ENCODE results near the gene SLCO3A1. TPM values are rescaled to one million over a fixed set of nuclear protein-coding genes. Genes with fewer than 3 reads are reported as not detected.

SLCO3A1 gene
- total RNA-seq, 1 donor from 2014 or later, result not detected

DNA sequence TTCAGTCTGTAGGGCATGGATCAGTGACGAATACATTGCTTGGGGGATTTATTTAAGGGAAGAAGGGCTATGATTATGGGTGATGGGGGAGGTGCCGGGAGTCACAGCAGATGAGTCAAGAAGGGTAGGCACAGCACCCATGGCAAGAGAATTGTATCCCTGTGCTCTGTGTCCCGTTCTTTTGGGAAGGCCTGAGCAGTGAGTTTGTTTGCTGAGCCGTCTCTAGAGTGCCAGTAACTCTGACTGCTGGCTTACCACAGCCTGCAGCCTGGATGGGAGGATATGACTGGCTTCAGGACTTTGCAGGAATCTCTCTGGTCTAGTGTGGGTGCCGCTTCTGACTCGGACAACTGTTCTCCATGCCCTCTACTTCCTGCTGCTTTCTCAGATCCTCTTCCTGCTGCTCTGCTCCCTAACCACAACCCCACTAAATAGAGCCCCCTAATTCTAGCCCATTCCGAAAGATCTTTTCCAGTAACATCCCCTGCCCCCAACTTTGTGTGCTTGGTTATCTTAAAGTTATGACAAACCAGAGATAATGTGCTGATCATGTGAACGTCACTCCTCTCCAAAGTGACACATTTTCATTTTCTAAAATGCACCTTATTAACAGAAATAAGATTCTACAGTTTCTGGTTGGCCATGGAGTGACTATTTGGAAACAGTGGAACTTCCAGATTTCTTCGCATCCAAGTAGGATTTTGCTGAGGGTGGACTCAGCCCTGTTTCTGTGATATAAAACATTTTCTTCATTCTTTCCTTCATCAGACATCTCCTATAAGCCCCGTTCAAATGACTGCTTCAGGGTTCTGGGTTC is 239.0 kb downstream of the SLCO3A1 start:
- no peak for DNase-seq (ENCODE audit: low read depth)

DNA sequence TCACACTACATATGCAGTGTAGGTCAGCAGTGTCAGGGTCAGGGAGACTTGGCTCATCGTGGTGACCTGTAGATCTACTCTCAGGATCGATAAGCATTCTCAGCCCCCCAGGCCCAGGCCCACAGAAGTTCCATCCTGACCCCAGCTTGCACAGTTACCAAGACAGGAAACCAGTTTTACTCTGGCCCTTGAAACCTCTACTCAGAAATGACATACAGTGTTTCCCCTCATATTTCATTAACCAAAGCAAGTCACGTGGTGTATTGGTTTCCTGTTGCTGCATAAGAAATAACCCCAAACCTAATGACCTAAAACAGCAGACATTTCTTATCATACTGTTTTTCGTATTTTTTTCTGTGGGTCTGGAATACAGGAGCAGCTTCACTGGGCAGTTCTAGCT is 242.2 kb downstream of the SLCO3A1 start:
- DNase-seq (ENCODE audit: low read depth), result no peak

DNA sequence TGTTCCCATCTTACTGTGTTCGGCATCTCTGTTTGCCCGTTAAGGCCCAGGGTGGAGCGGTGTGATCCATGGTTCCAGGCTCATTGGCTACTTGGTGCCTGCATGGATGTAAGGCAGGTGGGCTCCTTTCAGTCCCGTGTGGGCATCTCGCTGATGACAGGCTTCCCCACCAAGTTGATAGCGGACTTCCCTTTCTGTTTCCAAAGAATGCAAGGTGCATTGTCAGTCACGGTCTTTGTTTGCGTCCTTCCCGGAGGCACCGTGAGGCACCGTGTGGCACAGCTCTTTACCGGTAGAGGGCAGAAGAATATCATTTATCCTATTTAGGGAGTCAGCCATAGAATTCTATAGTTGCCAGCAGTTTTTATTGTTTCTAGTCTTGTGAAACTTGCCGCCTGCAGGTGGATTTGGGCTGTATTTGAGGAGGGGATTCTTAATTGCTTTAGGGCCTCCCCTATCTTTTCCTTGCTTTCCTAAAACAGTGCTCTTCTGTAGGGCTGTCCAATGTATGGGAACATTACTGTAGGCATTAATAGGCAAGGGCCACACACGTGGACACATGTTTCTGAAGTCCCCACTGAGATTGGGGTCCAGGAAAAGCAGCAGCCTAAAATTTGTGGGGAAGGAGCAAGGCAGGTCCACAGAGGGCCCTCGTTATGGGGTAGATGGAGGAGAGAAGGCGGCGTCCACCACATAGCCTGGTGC is 244.1 kb downstream of the SLCO3A1 start:
- DNase-seq (ENCODE audit: low read depth), result peak; percentile 28

DNA sequence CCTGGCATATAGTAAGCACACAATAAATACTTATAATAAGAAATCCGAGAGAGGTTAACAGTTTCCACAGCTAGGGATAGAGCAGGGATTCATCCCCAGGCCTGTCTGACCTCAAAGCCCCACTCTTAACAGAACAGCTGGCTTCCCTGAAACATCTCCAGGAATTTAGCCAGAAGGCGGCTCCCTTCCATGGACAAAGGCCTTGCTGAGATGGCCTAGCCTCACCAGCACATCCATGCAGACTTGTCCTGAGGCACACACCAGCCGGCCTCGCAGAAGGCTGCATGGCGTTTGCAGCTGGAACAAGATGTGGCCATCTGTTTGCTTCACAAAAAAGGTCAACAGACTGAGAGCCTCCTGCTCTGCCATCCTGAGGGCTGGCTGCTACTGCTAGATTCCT is 245.4 kb downstream of the SLCO3A1 start:
- DNase-seq (ENCODE audit: low read depth), result peak; percentile 18

DNA sequence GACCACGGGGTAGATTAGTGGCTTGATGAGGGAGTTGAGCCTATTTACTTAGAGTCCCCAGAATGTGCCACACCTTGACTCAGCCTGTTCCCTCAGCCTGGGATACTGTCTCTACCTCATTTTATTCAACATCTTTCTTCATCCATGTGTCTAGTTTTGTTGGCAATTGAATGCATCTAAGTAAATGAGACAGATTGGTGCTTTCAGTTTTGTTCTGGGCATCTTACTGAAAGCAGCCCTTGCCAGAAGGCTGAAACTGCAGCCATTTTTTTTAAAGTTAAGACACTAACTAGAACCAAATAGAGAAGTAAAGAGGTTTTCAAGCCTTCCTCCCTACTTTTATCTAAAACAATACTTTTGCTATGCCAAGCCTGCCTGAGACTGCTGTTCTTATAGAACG is 246.8 kb downstream of the SLCO3A1 start:
- no peak for DNase-seq (ENCODE audit: low read depth)

DNA sequence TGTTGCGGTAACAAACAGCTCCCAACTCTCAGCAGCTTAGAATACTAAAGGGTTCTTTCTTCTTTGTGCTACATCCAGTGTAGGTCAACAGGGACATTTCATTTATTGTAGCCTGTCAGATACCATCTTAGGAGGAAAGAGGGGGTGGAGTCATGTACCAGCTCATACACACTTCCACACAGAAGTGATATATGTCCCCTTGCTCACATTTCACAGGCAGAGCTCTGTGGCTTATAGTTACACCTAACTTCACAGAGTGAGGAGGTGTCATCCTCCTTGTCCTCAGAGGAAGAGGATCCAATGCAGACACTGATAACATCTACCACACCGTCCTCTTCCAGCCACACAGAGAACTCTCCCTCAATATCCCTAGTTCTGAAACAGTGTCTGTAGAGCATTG is 247.2 kb downstream of the SLCO3A1 start:
- no peak for DNase-seq (ENCODE audit: low read depth)

DNA sequence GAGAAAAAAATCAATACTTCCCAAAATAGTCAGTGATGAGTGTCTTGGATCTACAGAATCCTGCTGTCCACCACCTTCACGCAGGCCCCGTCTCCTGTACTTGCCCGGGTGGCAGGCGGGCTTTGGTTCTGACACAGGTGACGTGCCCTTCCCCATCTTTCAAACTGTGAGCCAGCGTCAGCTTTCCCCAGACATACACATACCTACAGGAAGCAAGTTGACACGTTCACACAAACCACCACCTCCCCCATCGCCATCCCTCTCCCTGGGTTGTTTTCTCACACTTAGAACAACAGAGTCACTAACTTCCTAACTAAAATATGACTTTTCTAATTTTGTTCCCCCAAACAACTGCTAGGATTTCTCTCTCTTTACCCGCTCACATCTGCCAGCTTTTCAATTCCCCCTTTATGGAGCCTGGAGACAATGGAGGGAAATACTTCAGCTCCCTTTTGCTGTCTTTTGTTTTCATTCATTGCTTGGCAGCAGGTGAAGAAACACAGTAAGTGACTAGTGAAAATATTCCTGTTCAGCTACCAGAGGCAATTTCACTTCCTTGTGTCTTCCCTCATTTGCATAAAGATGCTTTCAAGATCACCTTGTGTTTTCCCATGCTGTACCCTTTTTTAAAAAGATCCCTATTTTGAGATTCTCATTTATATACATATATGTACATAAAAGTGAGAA is 248.3 kb downstream of the SLCO3A1 start:
- no peak for DNase-seq (ENCODE audit: low read depth)

DNA sequence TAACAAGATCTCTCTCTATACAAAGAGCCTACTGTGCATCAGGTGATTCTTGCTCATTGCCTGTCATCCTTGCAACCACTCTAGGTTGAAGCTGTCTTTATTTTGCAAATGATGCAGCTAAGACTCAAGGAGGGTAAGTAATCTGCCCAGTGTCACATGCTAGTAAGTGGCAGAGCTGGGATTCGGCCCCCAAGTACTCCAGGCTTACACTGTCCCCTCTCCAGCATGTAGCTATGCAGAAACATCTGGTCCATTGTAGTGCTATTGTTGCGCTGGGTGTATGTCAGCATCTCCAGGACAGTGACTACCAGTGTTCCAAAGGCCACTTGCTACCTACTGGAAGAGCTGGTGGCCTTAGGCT is 248.9 kb downstream of the SLCO3A1 start:
- DNase-seq (ENCODE audit: low read depth), result no peak

DNA sequence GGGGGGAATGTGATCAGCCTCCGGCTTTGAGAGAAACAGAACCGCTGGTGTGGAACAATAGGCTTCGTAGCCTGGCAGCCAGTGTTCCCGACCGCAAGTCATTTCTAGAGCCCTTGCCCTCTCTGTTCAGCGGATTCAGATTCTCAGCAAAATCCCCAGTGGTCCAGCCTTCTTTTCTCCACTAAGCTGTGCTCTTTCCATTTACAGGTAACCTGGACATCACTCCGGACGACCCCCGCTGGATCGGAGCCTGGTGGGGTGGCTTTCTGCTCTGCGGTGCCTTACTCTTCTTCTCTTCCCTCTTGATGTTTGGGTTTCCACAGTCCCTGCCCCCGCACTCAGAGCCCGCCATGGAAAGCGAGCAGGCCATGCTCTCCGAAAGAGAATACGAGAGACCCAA is 250.6 kb downstream of the SLCO3A1 start:
- no peak for DNase-seq (ENCODE audit: low read depth)

DNA sequence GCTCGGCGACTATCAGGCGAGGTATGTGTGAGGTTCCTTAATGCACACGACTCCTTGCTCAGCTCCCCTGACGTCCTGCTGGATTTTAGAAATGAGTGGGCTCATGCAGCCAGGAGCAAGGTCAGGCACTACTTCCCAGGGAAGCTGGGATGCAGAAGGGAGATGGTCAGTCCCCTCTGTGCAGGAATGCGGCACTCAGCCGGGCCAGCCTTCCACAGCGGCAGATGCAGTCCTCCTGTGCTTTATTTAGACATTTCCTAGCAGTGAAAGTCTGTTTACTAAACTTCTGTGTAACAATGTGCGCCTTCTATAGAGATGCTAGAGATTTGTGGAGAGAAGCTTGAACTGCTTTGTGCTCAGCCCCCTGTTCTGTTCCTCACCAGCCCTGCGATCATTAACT is 252.1 kb downstream of the SLCO3A1 start:
- DNase-seq (ENCODE audit: low read depth), result no peak

DNA sequence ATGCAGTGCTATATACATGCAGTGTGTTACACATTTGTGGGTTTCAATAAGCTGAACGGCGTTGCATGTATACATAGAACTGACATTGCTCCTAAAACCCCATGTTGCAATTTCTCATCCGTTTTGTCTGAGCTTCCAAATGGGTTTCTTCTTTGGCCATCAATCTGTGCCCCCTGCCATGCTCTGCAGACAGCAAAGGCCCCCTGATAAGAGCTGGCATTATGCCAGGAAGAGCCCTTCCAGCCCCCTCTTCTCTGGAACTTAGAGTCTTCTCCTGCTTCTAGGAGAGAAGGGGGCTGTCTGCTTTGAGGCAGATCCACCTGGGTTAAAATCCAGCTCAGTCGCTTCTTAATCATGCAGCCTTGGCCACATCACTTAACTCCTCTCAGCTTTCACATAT is 254.0 kb downstream of the SLCO3A1 start:
- DNase-seq (ENCODE audit: low read depth), result no peak

DNA sequence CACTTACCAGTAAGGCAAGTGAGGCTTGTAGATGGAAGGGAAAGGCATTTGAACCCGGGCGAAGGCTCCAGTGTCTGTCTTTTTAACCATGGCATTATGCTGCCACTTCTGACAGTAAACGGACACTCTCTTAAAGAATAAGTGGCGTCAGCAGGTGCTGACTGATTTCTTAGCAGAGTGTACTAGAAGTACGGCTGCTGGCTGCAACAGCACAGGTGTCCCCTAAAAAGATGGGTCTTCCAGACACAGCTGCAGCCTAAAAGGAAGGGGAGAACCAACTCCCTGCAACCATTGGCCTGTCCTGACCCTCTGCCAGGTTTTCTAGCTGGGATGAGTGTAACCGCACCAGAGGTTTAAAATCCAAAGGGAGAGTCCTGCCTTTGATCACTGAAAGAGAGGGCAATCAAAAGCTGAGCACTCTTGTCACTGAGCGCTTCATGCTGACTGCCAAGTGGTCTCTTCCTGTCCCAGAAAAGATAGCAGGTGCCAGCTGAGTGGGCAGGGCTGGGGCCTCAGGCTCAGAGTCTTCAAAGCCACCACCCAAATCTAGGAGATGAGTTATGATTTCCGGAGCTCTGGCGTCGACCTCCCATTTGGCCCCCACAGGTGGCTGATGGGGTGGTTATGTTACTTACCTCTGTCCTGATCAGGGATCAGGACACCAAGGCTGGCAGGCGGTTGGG is 255.8 kb downstream of the SLCO3A1 start:
- DNase-seq (ENCODE audit: low read depth), result no peak

DNA sequence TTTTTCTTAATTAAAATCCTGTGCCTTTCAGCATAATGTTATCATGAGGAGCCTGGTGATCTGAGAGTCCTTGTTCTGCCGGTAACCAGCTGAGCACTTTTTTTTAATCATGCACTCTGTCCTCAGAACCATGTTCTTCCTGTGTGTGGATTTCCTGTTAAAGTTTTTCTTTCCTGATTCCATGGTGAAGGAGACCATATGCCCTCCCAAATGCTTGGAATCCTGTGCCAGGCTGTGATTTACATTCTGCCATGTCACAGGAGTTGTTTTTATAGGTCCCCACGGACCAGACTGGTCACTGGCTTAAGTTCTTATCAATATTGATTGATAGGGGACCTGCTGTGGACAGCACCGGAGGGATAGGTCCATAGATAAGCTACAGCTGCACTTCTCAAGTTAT is 257.8 kb downstream of the SLCO3A1 start:
- DNase-seq (ENCODE audit: low read depth), result no peak

DNA sequence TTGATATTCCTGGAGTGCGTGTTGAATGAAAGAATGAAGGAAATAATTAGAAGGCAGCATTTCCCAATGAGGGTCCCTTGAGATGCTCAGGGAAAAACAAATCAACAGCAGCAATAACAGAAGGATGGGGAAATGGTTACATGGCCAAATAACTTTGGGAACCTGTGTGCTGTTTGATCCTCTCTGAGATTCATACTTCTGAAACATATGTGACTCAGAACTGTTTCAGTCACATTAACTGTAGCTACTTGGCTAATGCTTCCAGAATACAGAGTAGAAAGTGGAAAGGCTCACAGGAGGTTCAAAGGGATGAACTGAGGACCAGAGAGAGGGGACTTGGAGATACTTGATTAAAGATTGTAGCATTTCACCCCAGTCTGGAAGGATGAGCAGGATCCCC is 258.2 kb downstream of the SLCO3A1 start:
- DNase-seq (ENCODE audit: low read depth), result no peak

DNA sequence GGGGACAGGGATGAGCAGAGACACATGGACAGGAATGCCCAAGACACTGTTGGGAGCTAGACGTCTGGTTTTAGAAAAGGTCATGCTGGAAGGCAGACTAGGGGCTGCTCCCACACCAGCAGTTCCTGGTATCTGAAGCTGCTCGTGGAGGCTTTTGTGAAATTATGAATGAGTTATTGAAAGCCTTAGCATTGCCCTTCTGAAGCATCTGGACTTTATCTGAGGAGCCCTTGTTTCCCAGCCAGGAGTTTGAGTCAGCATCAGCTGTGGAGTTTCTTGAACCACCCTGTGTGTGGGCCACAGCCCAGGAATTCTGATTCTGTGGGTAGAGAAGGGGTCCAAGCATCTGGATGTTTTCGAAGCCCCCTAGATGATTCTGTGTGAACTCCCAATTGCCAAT is 258.7 kb downstream of the SLCO3A1 start:
- no peak for DNase-seq (ENCODE audit: low read depth)

DNA sequence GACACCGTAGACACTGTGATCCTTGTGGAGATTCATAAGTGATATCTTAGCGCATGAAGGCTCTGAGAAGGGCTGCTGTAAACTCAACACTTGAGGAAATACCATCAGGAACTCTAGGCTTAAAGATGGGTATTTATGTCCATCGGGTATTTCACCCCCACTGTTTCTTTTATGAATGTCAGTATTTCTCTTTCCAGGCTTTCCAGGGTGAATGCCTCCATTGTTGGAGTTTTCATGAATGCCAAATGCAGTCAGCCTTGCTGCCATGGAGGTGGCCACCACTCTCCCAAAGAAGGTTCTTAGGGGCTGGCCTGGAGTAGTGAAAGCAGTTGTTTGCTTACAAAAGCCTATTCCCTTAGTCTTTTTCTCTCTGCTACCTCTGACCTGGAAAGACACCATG is 259.2 kb downstream of the SLCO3A1 start:
- no peak for DNase-seq (ENCODE audit: low read depth)

DNA sequence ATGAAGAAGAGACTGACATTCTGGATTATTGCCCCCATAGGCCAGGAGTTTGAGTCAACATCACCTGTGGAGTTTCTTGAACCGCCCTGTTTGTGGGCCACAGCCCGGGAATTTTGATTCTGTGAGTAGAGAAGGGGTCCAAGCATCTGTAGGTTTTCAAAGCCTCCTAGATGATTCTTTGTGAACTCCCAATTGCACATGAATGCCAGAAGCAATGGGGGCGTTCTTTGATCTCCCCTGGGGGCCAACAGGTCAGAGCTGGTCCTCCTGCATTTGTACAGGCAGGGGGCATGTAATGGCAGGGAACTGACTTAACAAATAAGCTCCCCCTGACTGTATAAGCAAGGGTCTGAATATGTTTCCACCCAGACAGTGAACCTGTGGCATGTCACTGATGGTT is 260.3 kb downstream of the SLCO3A1 start:
- DNase-seq (ENCODE audit: low read depth), result no peak

DNA sequence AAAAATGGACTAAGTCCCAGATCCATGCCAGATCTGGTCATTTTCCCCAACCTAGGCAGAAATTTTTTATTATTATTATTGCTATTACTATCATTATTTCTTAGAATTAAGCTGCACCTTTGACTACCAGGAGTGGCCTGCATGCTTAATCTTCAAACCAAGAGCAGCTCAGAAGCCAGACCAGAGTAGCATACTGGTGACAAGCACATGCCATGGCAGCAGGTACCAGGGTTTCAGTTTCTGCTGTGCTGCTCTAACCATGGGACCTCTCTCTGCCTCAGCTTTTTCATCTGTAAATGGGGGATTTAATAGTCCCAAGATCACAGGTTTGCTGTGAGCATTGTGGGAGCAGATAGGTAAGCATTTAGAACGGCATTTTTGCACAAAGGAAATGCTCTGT is 262.3 kb downstream of the SLCO3A1 start:
- no peak for DNase-seq (ENCODE audit: low read depth)

DNA sequence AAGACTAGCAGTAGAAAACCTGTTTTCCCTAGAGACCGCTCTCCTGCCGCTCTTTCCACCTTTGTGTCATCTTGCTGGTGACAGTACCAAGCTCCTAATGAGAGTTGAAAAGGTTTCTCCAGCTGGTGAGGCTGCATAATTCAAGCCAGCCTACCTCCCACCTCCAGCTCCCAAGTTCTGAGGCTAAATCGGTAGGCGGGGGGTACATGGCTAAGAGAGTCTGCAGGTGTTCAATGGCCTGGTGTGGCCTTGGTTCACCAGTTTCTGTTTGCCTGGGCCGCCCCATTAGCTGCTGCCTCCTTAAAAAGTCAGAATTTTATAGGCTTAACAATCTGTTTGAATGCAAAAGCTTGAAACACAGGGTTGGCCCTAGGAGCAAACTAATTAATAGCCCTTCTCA is 262.8 kb downstream of the SLCO3A1 start:
- DNase-seq (ENCODE audit: low read depth), result no peak

DNA sequence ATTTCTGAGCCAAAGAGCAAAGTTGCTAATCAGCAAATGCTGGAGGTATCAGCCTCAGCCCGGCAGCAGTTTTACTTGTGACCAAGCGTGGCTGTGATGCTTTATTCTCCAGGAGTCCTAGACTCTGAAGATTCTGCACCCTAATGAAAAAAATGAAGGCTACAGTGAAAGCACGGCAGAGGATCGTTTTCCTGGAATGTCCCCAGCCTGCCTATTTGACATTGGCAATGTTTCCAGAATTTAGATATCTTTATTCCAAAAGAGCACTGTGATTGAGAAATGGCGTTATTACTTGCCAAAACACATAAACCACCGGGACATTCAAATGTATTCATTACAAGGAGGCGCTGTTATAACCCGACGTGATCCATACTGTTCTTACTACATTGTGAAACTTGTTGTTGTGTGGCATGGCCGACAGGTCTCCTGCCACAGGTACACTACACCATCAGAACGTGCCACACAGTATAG is 263.8 kb downstream of the SLCO3A1 start:
- DNase-seq (ENCODE audit: low read depth), result no peak

DNA sequence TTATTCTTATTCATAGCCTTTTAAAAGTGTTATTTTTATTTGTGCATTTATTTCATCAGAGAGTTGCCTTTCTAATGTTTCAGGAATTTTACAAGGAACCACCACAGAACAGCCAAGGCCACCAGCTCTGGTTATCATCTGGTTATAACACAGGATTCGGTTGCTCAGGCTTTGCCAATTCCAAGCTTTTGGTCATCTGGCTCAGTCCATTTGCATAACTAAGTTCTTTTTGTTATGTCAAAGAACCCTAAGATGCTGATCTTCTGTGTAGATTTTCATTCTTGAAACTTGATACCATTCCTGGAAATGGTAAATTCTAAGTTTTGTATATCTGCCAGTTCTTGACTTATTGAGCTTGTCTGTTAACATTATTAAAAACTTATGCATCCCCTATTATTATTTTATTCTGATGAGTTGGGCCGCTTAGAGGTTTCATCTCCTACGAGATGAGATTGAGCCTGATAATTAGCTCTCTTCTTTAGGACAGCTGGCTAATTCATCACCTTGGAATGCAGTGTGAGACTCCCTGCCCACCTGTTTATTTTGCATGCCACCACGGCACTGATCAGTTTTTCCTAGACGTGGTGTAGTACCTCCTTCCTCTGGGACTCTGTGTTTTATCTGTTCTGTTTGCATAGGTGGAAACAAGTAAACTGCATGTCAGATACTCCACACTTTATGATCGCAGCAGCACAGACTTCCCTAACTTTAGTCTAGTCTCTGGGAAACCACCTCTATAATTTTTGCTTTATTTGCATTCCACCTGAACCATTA is 264.8 kb downstream of the SLCO3A1 start:
- DNase-seq (ENCODE audit: low read depth), result no peak
